Choroid plexus epithelial cell (primary cell): ENCODE data around the gene NT5DC3.

Experiments
- DNase-seq: peaks from one replicate; pipeline ENCODE4 v3.0.0-alpha.2; 2010; ENCODE audit warnings: low read depth
- H3K4me3 ChIP-seq: 2 replicates; pipeline ENCODE4 v1.5.1; 2011; ENCODE audit warnings: low read depth, mild to moderate bottlenecking, control low read depth, low read length, moderate library complexity
- CTCF ChIP-seq: conservative IDR thresholded peaks from 2 replicates; pipeline ENCODE4 v1.5.1; 2011; ENCODE audit warnings: low read depth, mild to moderate bottlenecking, control low read depth, inconsistent platforms, low read length, moderate library complexity

The NT5DC3 gene

DNA sequence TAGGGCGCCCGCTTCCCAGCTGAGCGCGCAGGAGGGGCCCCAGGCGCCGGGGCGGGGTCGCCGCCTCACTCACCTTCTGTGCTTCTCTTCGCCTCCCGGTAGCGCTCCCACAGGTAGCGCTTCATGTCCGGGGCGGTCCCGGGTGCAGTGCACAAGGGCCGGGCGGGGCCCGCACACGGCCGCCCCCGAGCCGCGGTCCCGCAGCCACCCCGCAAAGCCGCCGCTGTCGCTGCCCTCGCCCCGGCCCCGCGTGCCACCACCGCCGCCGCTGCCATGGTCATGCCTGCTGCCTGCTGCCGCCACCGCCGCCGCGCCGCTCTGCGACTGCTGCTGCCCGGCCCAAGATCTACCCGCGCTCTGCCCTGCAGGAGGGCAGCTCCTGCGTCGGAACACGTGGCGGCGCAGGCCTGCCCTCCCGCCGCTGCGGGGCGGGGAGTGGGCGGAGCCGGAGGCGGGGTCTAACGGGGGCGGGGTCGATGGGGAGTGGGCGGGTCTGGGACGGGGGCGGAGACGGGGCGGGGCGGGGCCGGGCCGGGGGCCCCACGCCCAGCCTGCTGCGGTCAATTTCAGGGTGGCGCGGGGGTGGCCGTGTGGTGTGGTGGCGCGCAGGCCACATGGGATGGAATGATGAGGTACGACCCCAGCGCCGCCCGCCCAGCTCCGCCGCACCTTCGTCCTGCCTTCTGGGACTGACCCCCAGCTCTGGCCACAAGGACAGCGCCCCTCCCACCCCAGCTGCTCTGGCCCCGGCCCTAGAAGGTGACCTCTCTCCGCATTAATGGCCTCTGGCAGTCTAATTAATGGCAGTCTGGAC, at the start of gene NT5DC3:
NT5DC3 (minus strand) TSS at position 359 of the 814 bp plus-strand sequence; CDS start at position 281, 78 bp downstream.
- peak within 1 kb of the TSS; percentile 78 for H3K4me3 ChIP-seq
- no peak for TF ChIP-seq CTCF
- peak; percentile 85 for DNase-seq

DNA sequence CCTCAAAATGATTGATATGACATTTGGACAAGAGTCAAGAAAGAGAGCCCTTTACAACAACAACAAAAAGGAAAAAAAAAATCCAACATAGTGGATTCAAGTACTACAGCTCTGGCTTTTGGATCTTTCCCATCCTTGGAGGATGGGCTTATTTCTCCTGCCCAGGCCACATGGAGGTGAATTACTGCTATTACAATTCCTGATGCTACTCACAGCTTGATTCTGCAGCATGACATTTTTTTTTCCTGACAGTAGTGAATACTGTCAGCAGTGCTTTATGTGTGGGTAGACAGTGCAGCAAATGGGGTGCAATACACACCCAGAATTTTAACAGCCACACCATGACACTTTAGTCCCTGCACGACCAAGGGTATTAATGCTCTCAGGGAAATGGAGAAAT, 46.7 kb upstream of the NT5DC3 start:
- H3K4me3 ChIP-seq: no peak overlapping the region
- DNase-seq: no peak
- TF ChIP-seq CTCF: no peak

GRCh38 chr12:103886195-103886797, 45.3 kb upstream of the NT5DC3 start:
- no peak for DNase-seq
- no peak for TF ChIP-seq CTCF
- no peak overlapping the region for H3K4me3 ChIP-seq

DNA sequence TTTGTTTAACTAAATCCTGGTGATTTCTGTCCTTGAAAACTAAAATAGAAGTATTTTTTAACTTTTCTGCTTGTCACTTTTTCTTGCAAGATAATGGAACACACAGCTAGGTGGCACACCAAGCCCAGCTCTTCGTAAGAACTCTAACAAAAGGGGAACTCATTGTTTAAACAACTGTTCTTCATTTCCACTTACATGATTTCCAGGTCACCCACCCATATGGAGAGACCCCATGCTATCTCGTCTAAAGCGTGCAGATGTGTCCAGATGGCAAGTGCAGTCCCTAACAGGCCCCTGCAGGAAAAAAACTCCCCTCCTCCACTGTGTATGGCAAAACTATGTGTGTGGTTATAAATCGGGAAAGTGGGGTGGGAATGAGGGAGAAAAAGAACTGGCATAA, 43.3 kb upstream of the NT5DC3 start:
- DNase-seq: peak; percentile 89
- no peak overlapping the region for H3K4me3 ChIP-seq

GRCh38 chr12:103883908-103884307, 42.9 kb upstream of the NT5DC3 start:
- no peak overlapping the region for H3K4me3 ChIP-seq
- no peak for TF ChIP-seq CTCF
- no peak for DNase-seq

More for the DNA sequence above, 43.3 kb upstream of the NT5DC3 start:
- TF ChIP-seq CTCF: peak; percentile 76

GRCh38 chr12:103882861-103883596, 42.0 kb upstream of the NT5DC3 start:
- no peak overlapping the region for H3K4me3 ChIP-seq
- DNase-seq: no peak
- TF ChIP-seq CTCF: no peak
